ENCODE measurements around the gene KDF1.
"Not testable (repeated sequence)": the region's sequence is repeated elsewhere in the genome, so short reads cannot be mapped to it uniquely, and the experiment has no call there.

The KDF1 gene

DNA sequence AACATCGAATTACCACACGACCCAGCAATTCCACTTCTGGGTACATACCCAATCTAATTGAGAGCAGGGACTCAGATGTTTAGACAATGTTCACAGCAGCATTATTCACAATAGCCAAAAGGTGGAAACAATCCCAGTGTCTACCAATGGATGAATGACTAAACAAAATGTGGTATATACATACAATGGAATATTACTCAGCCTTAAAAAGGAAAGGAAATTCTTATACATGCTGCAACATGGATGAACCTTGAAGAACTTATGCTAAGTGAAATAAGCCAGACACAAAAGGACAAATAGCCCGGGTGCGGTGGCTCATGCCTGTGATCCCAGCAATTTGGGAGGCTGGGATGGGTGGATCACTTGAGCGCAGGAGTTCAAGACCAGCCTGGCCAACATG is 6.9 kb downstream of the KDF1 start:
- DNase-seq, result no peak

DNA sequence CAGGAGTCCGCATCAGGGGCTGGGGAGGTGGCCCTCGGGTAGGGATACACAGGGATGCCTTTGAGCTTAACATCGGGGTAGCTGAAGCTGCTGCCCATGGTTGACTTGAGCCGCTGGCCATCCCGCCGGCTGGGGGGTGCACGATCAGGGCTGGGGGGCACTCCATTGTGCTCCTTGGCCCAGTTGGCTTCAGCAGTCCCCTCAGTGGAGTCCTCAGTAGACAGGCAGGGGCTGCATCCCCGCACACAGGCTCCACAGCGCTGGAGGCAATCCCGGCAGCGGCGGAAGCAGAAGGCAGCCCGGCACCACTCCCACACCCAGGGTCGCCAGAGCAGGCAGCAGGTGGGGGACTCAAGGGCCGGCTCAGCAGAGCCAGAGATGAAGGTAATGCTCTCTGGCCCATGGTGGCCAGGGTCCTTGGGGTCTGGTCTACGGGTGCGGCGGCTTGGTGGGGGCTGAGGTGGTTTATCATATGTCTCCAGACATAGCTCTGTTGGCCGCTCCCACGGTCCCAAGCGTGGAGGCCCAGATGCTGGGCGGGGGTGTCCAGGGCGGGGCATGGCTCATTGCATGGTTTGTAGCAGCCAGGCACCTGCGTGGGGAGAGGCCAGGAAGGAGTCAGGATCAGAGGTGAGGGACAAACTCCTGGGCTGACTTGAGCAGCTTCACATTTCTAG is 8.3 kb downstream of the KDF1 start:
- DNase-seq, result no peak

DNA sequence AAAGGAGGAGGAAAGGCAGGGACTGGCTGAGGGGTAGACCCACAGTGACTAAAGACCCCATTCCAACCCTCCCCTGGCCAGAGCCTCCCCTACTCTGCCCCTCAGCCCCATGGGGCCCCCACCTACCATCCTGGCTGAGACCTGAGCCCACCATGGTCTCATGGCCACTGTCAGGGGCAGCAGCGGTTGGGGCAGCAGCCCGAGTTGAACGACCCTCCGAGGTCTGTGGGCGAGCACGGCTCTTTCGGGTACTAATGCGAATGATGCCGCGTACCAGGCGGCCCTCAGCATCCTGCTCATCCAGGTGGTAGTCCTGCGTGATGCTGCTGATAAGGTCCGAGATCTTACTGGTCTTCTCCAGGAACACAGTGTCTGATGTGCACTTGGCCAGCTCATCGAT is 9.1 kb downstream of the KDF1 start:
- no peak for DNase-seq

DNA sequence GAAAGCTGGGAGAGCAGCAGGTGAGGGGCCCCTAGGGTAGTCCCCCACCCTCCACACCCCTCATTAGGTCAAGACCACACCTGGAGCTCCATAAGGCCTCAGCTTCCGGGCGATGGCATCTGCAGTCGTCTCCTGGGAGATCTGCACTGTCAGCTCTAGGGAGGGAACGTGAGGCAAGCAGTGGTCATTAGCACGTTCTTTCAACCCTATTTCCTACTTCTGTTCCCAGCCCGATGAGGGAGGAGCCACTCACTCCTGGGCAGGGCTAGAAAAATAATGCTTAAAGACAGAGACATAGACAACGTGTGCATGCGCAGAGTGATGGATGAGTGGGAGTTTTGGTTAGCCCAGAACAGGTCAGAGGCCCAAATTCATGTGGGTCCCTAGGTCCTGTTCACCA is 9.7 kb downstream of the KDF1 start:
- DNase-seq, result no peak

DNA sequence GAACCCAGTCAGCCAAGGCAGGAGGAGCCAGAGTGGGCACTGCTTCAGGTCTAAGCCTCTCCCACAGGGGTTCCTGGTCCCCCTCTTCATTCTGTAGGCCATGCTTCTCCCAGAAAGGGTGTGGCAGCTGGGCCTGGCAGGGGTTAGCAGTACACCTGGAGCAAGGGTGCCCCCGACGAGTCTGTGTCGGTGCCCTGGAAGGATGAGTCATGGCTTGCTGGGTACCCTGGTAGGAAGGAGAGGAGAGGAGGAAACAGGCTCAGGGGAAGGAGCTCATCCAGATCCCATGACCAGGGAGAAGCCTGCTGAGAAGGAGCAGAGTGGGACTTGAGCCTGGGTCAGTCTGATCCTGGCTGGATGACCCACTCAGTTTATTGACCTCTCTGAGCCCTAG is 10.3 kb downstream of the KDF1 start:
- DNase-seq, result no peak

DNA sequence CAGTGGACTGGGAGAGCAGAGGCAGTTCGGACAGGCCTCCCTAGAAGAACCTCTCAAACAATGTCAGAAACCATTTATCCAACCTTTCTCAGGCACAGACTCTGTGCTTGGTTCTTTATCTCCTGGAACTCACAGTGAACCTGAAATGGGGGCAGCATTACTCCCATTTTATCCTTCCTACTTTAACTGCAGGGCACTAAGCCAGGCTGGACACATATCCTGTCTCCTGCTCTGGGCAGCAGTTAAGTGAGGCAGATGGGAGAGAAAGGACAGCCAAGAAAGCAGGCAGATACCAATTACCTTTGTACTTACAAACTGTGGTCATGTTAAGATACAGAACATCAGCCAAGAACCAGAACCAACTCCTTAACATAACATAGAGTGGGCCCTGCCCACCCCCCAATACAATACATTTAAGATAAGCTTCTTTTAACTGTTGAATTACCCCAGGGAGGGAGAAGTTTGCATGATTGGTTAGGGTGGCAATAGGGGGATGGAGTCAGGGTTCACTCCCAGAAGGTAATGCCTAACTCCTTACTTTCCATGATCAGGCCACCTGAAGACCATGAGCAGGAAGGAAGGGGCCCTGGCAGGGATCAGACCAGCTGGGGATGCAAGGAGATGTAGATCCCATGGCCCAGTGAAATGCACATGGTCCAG is 10.9 kb downstream of the KDF1 start:
- no peak for DNase-seq

DNA sequence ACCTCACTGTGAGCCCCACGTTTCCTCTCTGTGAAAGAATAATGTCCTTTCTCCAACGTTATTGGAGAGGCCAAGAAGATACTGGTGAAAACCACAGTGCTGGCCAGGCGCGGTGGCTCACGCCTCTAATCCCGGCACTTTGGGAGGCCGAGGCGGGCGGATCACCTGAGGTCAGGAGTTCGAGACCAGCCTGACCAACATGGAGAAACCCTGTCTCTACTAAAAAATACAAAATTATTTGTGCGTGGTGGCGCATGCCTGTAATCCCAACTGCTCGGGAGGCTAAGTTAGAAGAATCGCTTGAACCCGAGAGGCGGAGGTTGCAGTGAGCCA is 11.6 kb downstream of the KDF1 start:
- DNase-seq, result not testable (repeated sequence)

DNA sequence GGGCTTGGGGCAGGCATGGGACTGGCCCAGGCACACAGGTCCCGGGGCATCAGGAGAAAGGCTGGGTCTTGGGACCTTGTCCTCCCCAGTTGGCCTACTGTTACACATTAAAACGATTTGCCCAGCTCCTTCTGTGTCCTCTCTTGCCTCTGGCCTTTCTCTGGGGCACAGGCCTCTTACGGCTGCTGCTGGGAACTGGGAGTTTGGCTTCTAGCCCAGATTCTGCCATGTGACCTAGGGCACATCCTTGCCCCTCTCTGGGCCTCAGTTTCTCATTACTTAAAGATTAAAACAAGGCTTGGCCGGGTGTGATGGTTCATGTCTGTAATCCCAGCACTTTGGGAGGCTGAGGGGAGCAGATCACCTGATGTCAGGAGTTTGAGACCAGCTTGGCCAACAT is 14.0 kb downstream of the KDF1 start:
- DNase-seq, result no peak

DNA sequence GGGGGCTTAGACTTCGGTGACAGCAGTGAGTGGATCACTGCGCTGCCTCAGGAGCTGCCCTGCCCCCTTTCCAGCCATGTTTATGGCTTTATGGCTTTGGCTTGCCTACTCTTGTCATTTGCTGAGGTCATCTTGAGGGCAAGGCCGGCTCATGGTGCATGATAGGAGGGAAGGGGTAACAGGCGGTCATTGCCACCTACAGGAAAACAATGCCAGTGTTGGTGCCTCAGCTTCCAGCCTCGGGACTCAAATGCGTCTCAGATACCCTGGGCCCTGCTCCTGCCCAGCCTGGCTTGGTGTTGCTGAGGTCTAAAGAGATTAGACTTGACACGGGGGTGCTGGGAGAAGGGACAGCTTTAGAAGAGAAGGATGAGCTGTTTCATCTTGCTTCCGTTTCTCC is 14.5 kb downstream of the KDF1 start:
- no peak for DNase-seq

DNA sequence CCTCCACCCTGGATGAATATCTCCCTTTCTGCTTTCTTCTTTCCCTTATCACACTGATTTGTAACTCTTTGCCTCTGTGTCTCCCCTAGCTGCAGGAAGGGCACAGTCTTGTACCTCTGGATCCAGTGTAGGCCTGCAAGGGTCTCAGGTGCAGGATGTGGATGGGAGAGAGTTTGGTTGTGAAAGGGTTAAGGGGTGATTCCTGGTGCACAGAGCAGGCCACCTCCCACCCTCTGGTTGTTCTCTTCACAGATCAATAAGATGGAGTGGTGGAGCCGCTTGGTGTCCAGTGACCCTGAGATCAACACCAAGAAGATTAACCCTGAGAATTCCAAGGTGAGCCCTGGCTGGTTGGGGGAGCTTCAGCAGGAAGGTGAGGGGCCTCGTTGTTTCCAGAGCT is 15.1 kb downstream of the KDF1 start:
- no peak for DNase-seq

DNA sequence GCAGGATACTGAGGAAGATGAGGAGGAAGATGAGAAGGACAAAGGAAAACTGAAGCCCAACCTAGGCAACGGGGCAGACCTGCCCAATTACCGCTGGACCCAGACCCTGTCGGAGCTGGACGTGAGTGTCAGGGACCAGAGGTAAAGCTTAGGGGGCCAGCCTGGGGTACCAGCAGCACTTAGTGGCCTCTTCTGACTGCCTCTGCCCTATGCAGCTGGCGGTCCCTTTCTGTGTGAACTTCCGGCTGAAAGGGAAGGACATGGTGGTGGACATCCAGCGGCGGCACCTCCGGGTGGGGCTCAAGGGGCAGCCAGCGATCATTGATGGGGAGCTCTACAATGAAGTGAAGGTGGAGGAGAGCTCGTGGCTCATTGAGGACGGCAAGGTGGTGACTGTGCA is 17.6 kb downstream of the KDF1 start:
- no peak for DNase-seq

DNA sequence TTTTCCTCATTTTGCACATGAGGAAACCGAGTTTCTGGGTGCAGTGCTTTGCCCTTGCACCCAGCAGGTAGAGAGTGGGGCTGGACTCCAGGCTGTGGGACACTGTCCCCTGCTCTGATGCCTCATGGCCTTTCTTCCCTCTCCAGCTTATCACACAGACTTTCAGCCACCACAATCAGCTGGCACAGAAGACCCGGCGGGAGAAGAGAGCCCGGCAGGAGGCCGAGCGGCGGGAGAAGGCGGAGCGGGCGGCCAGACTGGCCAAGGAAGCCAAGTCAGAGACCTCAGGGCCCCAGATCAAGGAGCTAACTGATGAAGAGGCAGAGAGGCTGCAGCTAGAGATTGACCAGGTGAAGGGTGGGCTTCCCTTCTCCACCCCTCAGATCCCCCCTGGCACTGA is 19.0 kb downstream of the KDF1 start:
- DNase-seq, result no peak

DNA sequence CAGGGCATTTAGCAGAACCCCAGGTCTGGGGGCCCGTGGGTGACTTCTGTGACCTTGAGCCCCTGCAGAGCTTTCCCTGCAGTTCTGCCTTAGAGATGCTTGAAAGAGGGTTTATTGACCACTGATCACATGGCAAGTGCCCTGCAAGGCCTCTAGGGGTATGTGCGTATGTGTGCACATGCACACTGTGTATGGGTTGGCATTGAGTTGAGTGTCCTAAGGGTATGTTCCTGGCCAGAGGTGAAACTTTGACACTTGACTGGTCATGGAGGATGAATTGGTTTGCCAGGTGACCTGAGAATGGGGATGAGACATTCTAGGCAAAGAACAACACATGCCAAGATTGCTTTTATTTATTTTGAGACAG is 21.6 kb downstream of the KDF1 start:
- no peak for DNase-seq

DNA sequence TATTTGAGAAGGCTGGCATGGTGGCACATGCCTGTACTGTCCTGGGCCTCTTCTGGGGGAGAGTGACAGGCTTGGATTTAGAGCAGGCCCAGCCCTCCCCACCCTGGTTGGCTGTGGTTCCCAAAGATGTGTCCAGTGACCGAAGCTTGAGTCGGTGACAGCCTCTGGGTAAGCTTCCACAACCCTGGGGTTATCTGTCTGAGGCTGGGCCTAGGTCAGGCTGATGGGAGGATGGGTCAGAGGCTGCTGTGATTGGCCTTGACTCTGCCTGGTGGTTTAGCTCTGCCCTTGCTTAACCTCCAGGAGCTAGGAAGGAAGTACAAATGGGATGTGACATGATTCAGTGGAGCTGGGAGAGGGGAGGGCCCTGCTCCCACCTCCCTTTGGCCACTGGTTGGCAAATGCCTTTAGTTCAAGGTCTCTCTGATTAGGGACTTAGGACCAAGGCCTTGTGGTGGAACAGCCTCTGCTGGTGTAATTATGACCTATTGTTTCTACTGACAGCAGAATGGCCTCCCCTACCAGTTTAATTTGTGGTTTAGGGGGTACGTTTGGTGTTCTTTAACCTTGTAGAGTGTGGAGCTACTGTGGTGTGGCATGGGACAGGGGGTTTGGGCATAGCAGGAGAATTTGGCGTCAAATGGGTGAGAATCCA is 22.1 kb downstream of the KDF1 start:
- no peak for DNase-seq

DNA sequence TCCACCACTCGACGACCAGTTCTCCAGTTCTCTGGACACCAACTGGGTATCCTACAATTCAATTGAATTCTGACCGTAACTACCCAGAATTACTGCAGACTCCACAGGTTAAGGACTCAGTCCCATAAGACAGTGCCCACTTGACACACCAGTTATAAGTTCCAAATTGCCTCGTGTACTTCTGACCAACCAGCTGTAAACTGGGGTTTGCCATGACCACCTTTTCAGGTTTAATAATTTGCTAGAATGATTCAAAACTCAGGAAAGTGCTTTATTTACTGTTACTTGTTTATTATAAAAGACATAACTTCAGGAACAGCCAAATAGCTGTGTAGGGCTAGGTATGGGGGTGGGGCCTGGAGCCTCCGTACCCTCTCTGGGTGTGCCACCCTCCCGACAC is 23.4 kb downstream of the KDF1 start:
- no peak for DNase-seq

DNA sequence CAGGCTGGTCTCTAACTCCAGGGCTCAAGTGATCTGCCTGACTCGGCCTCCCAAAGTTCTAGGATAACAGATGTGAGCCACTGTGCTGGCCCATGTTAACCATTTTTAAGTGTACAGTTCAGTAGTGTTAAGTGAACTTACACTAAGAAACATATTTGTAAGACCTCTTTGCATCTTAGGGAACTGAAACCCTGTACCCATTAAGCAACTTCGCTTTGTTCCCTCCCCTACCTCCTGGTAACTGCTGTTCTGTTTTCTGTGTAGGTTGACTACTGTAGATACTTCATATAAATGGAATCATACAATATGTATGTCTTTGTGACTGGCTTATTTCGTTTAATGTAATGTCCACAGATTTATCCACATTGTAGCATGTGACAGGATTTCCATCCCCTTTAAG is 27.7 kb downstream of the KDF1 start:
- DNase-seq, result no peak

DNA sequence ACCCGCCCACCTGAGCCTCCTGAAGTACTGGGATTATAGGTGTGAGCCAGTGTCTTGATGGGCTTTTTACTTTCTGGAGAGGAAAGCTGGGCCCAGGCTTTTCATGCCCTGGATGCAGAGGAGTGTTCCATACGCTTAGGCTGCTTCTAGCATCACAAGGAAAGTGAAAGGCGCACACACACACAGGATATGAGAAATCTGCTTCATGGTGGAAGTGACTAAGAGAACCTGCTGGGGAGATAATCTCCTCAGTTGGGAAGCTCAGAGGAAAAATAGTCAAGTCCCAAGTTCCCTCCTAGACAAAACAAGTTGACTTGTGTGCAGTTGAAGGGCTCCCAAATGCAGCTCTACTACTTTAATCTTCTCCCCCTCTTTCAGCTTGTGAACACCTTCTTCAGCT is 36.6 kb downstream of the KDF1 start:
- no peak for DNase-seq

DNA sequence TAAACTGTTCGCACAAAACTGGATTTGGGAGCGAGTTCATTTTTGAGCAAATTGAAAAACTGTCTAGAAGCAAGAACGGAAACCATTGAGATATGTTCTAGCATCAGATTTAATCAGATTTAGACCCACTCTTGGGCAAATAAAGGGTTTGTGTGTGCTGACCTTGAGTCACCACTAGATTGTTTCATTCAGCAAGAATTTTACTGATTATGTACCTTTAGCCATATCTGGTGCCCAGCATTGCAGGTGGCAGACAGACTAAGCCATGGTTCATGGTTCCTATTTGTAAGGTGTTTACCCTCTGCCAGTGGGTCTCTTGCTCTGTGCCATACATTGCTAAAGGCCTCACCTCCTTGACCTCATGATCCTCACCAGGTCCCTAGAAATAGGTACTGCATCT is 37.4 kb downstream of the KDF1 start:
- no peak for DNase-seq

DNA sequence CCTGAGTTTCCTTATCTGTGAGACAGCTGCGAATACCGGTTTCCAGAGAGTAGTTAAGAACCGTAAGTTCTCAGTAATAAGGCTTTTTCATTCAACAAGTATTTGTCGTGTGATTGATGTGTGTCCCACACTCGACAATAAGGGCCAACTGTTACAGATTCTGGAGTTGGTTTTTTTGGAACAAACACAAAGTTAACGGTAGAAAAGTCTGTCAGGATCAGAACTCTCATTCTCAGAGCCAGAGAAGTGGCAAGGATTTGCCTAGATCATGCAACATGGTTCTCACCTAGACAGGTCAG is 37.9 kb downstream of the KDF1 start:
- DNase-seq, result no peak

DNA sequence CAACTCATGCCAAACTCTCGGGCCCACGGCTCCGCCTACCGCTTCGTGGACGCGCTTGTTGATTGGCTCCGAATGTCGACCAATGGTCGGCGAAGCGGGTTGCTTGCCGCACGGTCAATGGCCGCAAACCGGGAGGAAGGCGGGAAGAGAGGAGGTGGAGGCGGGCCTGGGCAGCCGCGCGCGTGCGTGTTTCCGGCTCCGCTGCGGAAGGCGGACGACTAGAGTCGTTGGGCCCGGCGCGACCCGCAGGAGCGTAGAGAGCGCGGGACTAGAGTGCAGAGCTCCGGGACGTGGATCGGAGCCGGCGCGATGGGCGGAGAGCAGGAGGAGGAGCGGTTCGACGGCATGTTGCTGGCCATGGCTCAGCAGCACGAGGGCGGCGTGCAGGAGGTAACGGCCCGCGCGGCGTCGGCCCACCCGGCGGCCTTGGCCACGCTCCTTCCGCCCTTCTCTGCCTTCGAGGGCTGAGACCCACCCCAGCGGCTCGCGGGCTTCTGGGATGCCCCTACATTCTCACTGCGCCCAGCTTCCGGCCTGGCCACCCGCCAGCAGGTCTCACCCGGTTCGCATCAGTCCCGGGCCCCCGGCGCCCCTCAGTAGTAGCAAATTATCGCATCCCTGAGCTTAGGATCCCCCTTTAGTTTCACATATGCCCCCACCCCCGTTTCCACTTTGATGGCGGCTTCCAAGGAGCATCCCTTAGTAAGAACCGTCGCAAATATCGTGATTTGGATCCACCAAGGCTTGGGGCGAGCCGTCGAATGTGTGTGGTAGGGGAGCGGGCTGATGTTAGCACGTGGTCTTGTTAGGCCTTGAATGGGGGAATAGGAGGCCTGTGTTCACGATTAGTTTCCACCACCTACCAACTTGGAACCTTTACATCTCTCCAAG is 38.5 kb downstream of the KDF1 start, which contains the start of gene NUDC:
Gene NUDC, plus strand, starts transcription at position 204 of the 891 bp plus-strand sequence. Its CDS starts 106 bp downstream, at position 310.
- peak; percentile 91 to 95 for DNase-seq

DNA sequence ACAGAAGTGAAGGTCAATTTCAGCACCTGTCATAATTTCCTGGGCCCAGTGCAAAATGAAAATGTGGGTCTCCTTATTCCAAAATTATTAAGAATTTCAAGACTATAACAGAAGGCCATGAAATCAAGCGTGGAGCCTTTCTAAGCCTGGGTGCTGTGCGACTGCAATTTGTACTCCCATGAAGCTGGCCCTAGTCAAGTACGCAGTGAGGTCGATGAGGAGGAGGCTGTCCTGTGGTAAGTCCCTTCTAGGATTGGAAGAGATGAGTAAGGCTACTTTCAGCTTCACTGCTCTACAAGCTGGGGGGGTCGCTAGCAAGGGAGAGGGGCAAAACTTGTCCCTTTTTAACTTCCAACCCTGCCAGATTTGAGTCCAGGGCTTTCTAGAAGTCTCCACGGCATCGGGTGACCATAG is 39.1 kb downstream of the KDF1 start:
- no peak for DNase-seq

DNA sequence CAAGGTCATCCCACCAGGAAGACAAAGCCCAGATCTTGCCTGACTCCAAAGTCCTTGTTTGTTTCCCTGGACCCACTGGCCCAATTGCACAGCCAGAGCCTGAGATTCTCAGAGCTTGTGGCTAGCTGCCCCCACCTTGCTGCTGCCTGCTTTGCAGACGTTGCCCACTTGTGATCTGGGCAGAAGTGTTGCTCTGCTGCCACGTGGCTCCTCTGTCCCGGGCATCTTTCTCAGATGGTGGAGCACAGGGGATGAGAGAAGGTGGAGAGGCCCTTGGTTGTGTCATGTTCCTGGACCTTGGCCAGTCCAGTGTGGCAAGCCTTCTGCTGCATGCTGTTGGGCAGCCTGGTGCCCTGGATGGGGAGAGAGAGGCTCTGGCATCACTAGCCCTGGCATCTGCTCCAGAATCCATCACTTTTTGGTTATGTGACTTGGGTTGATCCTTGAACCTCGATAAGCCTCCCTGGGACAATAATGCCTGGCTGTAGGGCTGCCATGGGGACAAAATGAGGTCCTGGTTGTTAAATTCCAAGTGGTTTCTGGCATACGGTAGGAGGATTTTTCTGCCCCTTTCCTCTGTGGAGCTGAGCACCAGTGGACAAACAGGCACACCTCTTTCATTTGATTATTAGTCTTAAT is 44.9 kb downstream of the KDF1 start:
- DNase-seq, result no peak
